Spleen (tissue), 7 donors: ENCODE measurements around the gene TTC12.

Experiments
- CTCF ChIP-seq, 11 experiments: fragments of 200-600 bp in 7 of 11; fragments of 450-650 bp in 4 of 11; sonication (generic) in 4 of 11; IDR thresholded peaks in 8 of 11; conservative IDR thresholded peaks in 3 of 11; 1 replicate in 7 of 11; 2 replicates in 4 of 11; pipeline versions ENCODE4 v1.4.0 to v1.8.0; 2016 to 2021; ENCODE audit warnings: antibody characterized with exemption in 11 of 11, inconsistent platforms in 4 of 11, mild to moderate bottlenecking in 1 of 11
- POLR2AphosphoS5 ChIP-seq, 3 donors: sonication (generic); formaldehyde crosslinking; IDR thresholded peaks; one replicate each; pipeline ENCODE4 v1.5.1; 2017; ENCODE audit warnings: antibody characterized with exemption in 3 of 3
- donor health status: DM: no; HTN: no; CAD: no; lungs with moderate emphysema.
- donor health status: DM: no; HTN: no; CAD: no.
- donor health status: DM: no; HTN: no; CAD: no.

GRCh38 chr11:113378692-113379091, 64.3 kb downstream of the TTC12 start:
- TF ChIP-seq POLR2AphosphoS5 (IDR thresholded peaks at IDR 0.05), result no peak
- no peak for TF ChIP-seq CTCF (IDR thresholded peaks at IDR 0.05 in 8 of 11, conservative IDR thresholded peaks at IDR 0.05 in 3 of 11)
